HepG2 (cell line): Measurements from ENCODE around the gene GFER. TPM values are rescaled to one million over a fixed set of nuclear protein-coding genes. Genes with fewer than 3 reads are reported as not detected.
A peak's percentile ranks its signal among the peaks of the same experiment; 100 is the strongest.

Experiments
- ARNTL ChIP-seq: sonication (generic); formaldehyde crosslinking; IDR thresholded peaks from 2 replicates; pipeline ENCODE4 v1.4.0; 2020; ENCODE audit warnings: mild to moderate bottlenecking, missing genetic modification reagents
- EED ChIP-seq: sonication (generic); formaldehyde crosslinking; IDR thresholded peaks from 2 replicates; pipeline ENCODE4 v1.5.0; 2020; ENCODE audit warnings: mild to moderate bottlenecking, missing genetic modification reagents
- FOSL2 ChIP-seq: sonication (generic); formaldehyde crosslinking; IDR thresholded peaks from 2 replicates; pipeline ENCODE4 v1.4.0; 2020; ENCODE audit warnings: missing genetic modification reagents
- FOXC1 ChIP-seq: sonication (generic); formaldehyde crosslinking; IDR thresholded peaks from 2 replicates; pipeline ENCODE4 v1.8.0; 2022; ENCODE audit warnings: mild to moderate bottlenecking, missing genetic modification reagents, borderline replicate concordance
- KAT8 ChIP-seq: IDR thresholded peaks from 2 replicates; pipeline ENCODE4 v1.6.1; 2016; ENCODE audit warnings: missing genetic modification reagents, missing compliant biosample characterization
- MAFF ChIP-seq: IDR thresholded peaks from 2 replicates; pipeline ENCODE4 v1.6.1; 2011; ENCODE audit warnings: low read depth, low read length, improper control_type of control experiment
- ONECUT2 ChIP-seq: sonication (generic); formaldehyde crosslinking; IDR thresholded peaks from 2 replicates; pipeline ENCODE4 v1.4.0; 2020; ENCODE audit warnings: missing genetic modification reagents
- SNAI1 ChIP-seq: sonication (generic); formaldehyde crosslinking; IDR thresholded peaks from 2 replicates; pipeline ENCODE4 v1.5.0; 2020; ENCODE audit warnings: mild to moderate bottlenecking, missing genetic modification reagents, borderline replicate concordance
- TSC22D2 ChIP-seq: sonication (generic); formaldehyde crosslinking; IDR thresholded peaks from 2 replicates; pipeline ENCODE4 v1.5.1; 2020; ENCODE audit warnings: missing genetic modification reagents, mild to moderate bottlenecking, borderline replicate concordance
- ZBTB43 ChIP-seq: sonication (generic); formaldehyde crosslinking; conservative IDR thresholded peaks from 2 replicates; pipeline ENCODE4 v1.4.0; 2020; ENCODE audit warnings: missing genetic modification reagents
- ZNF235 ChIP-seq: sonication (generic); formaldehyde crosslinking; IDR thresholded peaks from 2 replicates; pipeline ENCODE4 v1.8.1; 2023; ENCODE audit warnings: mild to moderate bottlenecking, missing genetic modification reagents, borderline replicate concordance
- ZNF329 ChIP-seq: sonication (generic); formaldehyde crosslinking; IDR thresholded peaks from 2 replicates; pipeline ENCODE4 v1.9.0; 2021; ENCODE audit warnings: low read depth, mild to moderate bottlenecking, missing genetic modification reagents
- ZNF468 ChIP-seq: sonication (generic); formaldehyde crosslinking; IDR thresholded peaks from 2 replicates; pipeline ENCODE4 v1.8.0; 2022; ENCODE audit warnings: mild to moderate bottlenecking, moderate library complexity, missing genetic modification reagents
- ZNF619 ChIP-seq: sonication (generic); formaldehyde crosslinking; IDR thresholded peaks from 2 replicates; pipeline ENCODE4 v1.4.0; 2020; ENCODE audit warnings: mild to moderate bottlenecking, missing genetic modification reagents
- ZNF644 ChIP-seq: IDR thresholded peaks from 2 replicates; pipeline ENCODE4 v1.6.1; 2016; ENCODE audit warnings: low read depth
- ZNF724P ChIP-seq: sonication (generic); formaldehyde crosslinking; IDR thresholded peaks from 2 replicates; pipeline ENCODE4 v1.8.0; 2022; ENCODE audit warnings: missing genetic modification reagents, borderline replicate concordance
- ZSCAN21 ChIP-seq: sonication (generic); formaldehyde crosslinking; IDR thresholded peaks from 2 replicates; pipeline ENCODE4 v1.8.0; 2022; ENCODE audit warnings: mild to moderate bottlenecking, missing genetic modification reagents, moderate library complexity, borderline replicate concordance
- ZSCAN9 ChIP-seq: IDR thresholded peaks from 2 replicates; pipeline ENCODE4 v1.6.1; 2016; ENCODE audit warnings: borderline replicate concordance
- polyA plus RNA-seq, 8 experiments: library from polyadenylated mRNA; depleted of rRNA in 3 of 8; stranded (reverse) in 7 of 8; unstranded in 1 of 8; fragments of >200 nt; fragmentation: Illumina TruSeq in 4 of 8; extraction: Trizol in 4 of 8; gene quantifications; 2 replicates each; pipeline versions ENCODE4 v1.2.1 to v1.2.3, GENCODE V29; 2011 to 2016; ENCODE audit warnings: low read depth in 4 of 8, missing spikeins in 1 of 8, mixed read lengths in 1 of 8; ENCODE audit not compliant: insufficient read depth in 1 of 8
- total RNA-seq, 5 experiments: library from RNA; depleted of rRNA; stranded (reverse); fragments of >200 nt; fragmentation: Illumina TruSeq; extraction: Trizol; gene quantifications; 2 replicates each; pipeline ENCODE4 v1.2.3, GENCODE V29; 2016; ENCODE audit warnings: low read depth in 1 of 5
- TF ChIP-seq, protein P1 (sequence below): sonication (generic); formaldehyde crosslinking; IDR thresholded peaks from 2 replicates; pipeline ENCODE4 v1.4.0; 2020; ENCODE audit warnings: missing genetic modification reagents, borderline replicate concordance
- TF ChIP-seq, protein P2 (sequence below): IDR thresholded peaks from 2 replicates; pipeline ENCODE4 v1.6.1; 2016; ENCODE audit warnings: low read depth
- TF ChIP-seq, protein P3 (sequence below): sonication (generic); formaldehyde crosslinking; IDR thresholded peaks from 2 replicates; pipeline ENCODE4 v1.8.0; 2023; ENCODE audit warnings: mild to moderate bottlenecking, missing genetic modification reagents

GFER gene
- total and polyA plus RNA-seq, 2 of the 13 experiments (the other 11 are each of a cell fraction or from before 2014, with no cell fraction given) = 28.6 to 71.7 TPM

DNA sequence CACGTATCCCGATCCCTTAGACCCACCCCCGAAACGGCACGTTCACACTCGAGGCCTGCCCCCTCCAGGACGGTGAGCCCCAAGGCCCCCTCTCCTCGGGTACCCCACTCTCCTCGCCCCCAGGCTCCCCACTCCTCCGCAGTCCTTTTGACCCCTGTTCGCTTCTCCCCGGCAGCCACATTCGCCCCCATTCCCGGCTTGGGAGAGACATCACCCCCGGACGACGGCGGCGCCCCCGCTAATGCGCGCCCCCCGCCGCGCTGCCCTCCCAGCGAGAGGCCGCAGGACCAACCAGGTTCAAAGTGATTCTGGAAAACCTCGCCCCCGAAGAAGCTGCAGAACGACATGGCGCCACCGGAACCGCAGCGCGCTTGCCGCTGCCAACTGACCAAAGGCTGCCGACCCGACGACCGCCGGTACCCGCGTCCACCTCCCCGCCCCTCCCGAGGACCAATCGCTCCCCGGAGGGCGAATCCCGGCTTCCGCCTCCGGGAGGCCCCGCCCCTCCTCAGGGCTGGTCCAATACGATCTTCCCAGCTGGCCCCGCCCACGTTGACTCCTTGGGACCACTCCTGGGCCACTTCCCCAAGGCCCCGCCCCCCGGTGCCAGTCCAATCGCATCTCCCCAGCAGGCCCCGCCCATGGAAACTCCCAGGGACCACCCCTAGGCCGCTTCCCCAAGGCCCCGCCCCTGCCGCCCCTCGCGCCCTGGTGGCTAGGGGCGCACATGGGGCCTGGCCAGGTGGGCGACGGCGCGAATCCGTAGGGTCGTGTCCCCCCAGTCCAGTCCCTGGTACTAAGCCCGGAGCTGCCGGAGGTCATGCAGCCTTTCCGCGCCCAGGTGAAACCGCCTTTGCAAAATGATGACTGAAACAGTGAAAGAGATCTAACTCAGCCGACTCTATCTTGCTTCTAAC is 40.9 kb upstream of the GFER start, which contains the start of gene MSRB1 (continued):
- TF ChIP-seq, protein P1, sequence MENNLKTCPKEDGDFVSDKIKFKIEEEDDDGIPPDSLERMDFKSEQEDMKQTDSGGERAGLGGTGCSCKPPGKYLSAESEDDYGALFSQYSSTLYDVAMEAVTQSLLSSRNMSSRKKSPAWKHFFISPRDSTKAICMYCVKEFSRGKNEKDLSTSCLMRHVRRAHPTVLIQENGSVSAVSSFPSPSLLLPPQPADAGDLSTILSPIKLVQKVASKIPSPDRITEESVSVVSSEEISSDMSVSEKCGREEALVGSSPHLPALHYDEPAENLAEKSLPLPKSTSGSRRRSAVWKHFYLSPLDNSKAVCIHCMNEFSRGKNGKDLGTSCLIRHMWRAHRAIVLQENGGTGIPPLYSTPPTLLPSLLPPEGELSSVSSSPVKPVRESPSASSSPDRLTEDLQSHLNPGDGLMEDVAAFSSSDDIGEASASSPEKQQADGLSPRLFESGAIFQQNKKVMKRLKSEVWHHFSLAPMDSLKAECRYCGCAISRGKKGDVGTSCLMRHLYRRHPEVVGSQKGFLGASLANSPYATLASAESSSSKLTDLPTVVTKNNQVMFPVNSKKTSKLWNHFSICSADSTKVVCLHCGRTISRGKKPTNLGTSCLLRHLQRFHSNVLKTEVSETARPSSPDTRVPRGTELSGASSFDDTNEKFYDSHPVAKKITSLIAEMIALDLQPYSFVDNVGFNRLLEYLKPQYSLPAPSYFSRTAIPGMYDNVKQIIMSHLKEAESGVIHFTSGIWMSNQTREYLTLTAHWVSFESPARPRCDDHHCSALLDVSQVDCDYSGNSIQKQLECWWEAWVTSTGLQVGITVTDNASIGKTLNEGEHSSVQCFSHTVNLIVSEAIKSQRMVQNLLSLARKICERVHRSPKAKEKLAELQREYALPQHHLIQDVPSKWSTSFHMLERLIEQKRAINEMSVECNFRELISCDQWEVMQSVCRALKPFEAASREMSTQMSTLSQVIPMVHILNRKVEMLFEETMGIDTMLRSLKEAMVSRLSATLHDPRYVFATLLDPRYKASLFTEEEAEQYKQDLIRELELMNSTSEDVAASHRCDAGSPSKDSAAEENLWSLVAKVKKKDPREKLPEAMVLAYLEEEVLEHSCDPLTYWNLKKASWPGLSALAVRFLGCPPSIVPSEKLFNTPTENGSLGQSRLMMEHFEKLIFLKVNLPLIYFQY = no peak
- TF ChIP-seq, protein P2, sequence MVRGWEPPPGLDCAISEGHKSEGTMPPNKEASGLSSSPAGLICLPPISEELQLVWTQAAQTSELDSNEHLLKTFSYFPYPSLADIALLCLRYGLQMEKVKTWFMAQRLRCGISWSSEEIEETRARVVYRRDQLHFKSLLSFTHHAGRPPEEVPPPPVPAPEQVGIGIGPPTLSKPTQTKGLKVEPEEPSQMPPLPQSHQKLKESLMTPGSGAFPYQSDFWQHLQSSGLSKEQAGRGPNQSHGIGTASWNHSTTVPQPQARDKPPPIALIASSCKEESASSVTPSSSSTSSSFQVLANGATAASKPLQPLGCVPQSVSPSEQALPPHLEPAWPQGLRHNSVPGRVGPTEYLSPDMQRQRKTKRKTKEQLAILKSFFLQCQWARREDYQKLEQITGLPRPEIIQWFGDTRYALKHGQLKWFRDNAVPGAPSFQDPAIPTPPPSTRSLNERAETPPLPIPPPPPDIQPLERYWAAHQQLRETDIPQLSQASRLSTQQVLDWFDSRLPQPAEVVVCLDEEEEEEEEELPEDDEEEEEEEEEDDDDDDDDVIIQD (CRISPR knock-in tag) = no peak
- TF ChIP-seq ZBTB43 (CRISPR knock-in tag) (0 out of 2 replicates have a peak, but pooled peaks have one; percentile 29), ZSCAN21 (peak; percentile 11; the same call in 1 of the 2 replicates), ZSCAN9 (CRISPR knock-in tag) (peak; percentile 86), EED (no peak), ZNF644 (CRISPR knock-in tag) (no peak), MAFF (no peak), FOSL2 (CRISPR knock-in tag) (peak; percentile 28; the same call in 1 of the 2 replicates), ZNF468 (CRISPR knock-in tag) (0 out of 2 replicates have a peak, but pooled peaks have one; percentile 71), ZNF329 (CRISPR knock-in tag) (0 out of 2 replicates have a peak, but pooled peaks have one; percentile 12), ZNF235 (CRISPR knock-in tag) (peak; percentile 70; the same call in 1 of the 2 replicates), KAT8 (CRISPR knock-in tag) (peak; percentile 69), FOXC1 (CRISPR knock-in tag) (peak; percentile 66), TSC22D2 (0 out of 2 replicates have a peak, but pooled peaks have one; percentile 22), ARNTL (CRISPR knock-in tag) (peak; percentile 62; the same call in 1 of the 2 replicates), ONECUT2 (no peak), ZNF724P (CRISPR knock-in tag) (no peak), SNAI1 (0 out of 2 replicates have a peak, but pooled peaks have one; percentile 77), ZNF619 (CRISPR knock-in tag) (no peak)
- TF ChIP-seq, protein P3, sequence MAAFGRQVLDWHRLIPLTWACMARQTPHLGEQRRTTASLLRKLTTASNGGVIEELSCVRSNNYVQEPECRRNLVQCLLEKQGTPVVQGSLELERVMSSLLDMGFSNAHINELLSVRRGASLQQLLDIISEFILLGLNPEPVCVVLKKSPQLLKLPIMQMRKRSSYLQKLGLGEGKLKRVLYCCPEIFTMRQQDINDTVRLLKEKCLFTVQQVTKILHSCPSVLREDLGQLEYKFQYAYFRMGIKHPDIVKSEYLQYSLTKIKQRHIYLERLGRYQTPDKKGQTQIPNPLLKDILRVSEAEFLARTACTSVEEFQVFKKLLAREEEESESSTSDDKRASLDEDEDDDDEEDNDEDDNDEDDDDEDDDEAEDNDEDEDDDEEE (CRISPR knock-in tag) = 0 out of 2 replicates have a peak, but pooled peaks have one; percentile 19
